HG03457 (cell line): ENCODE data around the gene PLEKHJ1.

Source experiments
- ATAC-seq: cut with Tn5 transposase; IDR thresholded peaks from one replicate; pipeline ENCODE4 v1.9.1; 2021; ENCODE audit warnings: moderate number of reproducible peaks; ENCODE audit not compliant: unreplicated experiment

PLEKHJ1 gene

GRCh38 chr19:2249880-2250765, 14.0 kb upstream of the PLEKHJ1 start:
- no peak for ATAC-seq

- no peak for ATAC-seq
Observed at GRCh38 chr19:2249010-2249866, 13.1 kb upstream of the PLEKHJ1 start, which contains the start of gene AMH. Gene AMH (plus strand): TSS chr19:2249323. CDS start chr19:2249333, 10 bp downstream.

- no peak for ATAC-seq
Observed at GRCh38 chr19:2248136-2249009, 12.2 kb upstream of the PLEKHJ1 start.

- ATAC-seq, result no peak
Observed at GRCh38 chr19:2247433-2248101, 11.4 kb upstream of the PLEKHJ1 start.

GRCh38 chr19:2246801-2247361, 10.8 kb upstream of the PLEKHJ1 start:
- ATAC-seq, result no peak

GRCh38 chr19:2246014-2246620, 10.0 kb upstream of the PLEKHJ1 start:
- no peak for ATAC-seq

- no peak for ATAC-seq
Observed at GRCh38 chr19:2245273-2245672, 9.1 kb upstream of the PLEKHJ1 start.

- no peak for ATAC-seq
Observed at GRCh38 chr19:2244486-2244885, 8.4 kb upstream of the PLEKHJ1 start.

GRCh38 chr19:2244125-2244411, 7.9 kb upstream of the PLEKHJ1 start:
- ATAC-seq, result no peak

GRCh38 chr19:2243274-2244124, 7.4 kb upstream of the PLEKHJ1 start:
- no peak for ATAC-seq

- no peak for ATAC-seq
Observed at GRCh38 chr19:2242816-2243215, 6.7 kb upstream of the PLEKHJ1 start.

GRCh38 chr19:2242092-2242537, 6.0 kb upstream of the PLEKHJ1 start:
- no peak for ATAC-seq

GRCh38 chr19:2240881-2241760, 5.0 kb upstream of the PLEKHJ1 start:
- ATAC-seq, result no peak

GRCh38 chr19:2239771-2240770, 3.9 kb upstream of the PLEKHJ1 start:
- ATAC-seq, result no peak

GRCh38 chr19:2239173-2239572, 3.0 kb upstream of the PLEKHJ1 start:
- ATAC-seq, result no peak

GRCh38 chr19:2237869-2238153, 1.7 kb upstream of the PLEKHJ1 start:
- ATAC-seq, result no peak
